Thoracic aorta (tissue), 2 donors: ENCODE data around the gene POU2F1. TPM values are rescaled to one million over a fixed set of nuclear protein-coding genes. Genes with fewer than 3 reads are reported as not detected.

ENCODE experiments used
- ATAC-seq: fragments of 150-250 bp; one replicate; pipeline ENCODE4 v1.8.0; 2017; ENCODE audit warnings: low read depth; ENCODE audit not compliant: insufficient number of reproducible peaks, low FRiP score
- DNase-seq: peaks from one replicate; pipeline ENCODE4 v3.0.0-alpha.2; 2020; ENCODE audit warnings: low spot score
- H3K27ac ChIP-seq, 2 donors: fragments of 200-600 bp; sonication (generic); 1 replicate in 1 of 2; 2 replicates in 1 of 2; pipeline ENCODE4 v1.5.1; 2016; ENCODE audit warnings: mild to moderate bottlenecking in 2 of 2, moderate library complexity in 2 of 2
- H3K27me3 ChIP-seq: fragments of 200-600 bp; sonication (generic); replicated peaks from 2 replicates; pipeline ENCODE4 v1.6.0; 2016; ENCODE audit warnings: mild to moderate bottlenecking; ENCODE audit not compliant: insufficient read depth
- H3K36me3 ChIP-seq: fragments of 200-600 bp; sonication (generic); one replicate; pipeline ENCODE4 v1.5.1; 2016
- H3K4me1 ChIP-seq, 2 donors: fragments of 200-600 bp; sonication (generic); 1 replicate in 1 of 2; 2 replicates in 1 of 2; pipeline versions ENCODE4 v1.5.1 to v1.6.0; 2016; ENCODE audit warnings: low read depth in 2 of 2, mild to moderate bottlenecking in 1 of 2; ENCODE audit not compliant: control insufficient read depth in 1 of 2
- H3K4me3 ChIP-seq: fragments of 200-600 bp; sonication (generic); 2 replicates; pipeline ENCODE4 v1.5.1; 2016; ENCODE audit warnings: mild to moderate bottlenecking
- H3K9me3 ChIP-seq: fragments of 200-600 bp; sonication (generic); 2 replicates; pipeline ENCODE4 v1.5.1; 2016
- CTCF ChIP-seq: fragments of 200-600 bp; sonication (generic); IDR thresholded peaks from one replicate; pipeline ENCODE4 v1.5.1; 2019; ENCODE audit warnings: antibody characterized with exemption
- total RNA-seq, 2 donors: library from RNA; depleted of rRNA; stranded (reverse); fragments of >200 nt; gene quantifications; one replicate each; pipeline versions ENCODE4 v1.1.0 to v1.2.3, GENCODE V29; 2016

The POU2F1 gene
- total RNA-seq, 2 donors from 2014 or later, result 15.3 to 25.5 TPM

- no peak for ATAC-seq
Observed at GRCh38 chr1:167373986-167374385, 153.3 kb downstream of the POU2F1 start.

GRCh38 chr1:167375949-167376348, 155.3 kb downstream of the POU2F1 start:
- DNase-seq (no peak), ATAC-seq (no peak)
- Histone ChIP-seq H3K27ac (no peak overlapping the region), H3K36me3 (no peaks in the 10 kb centered on the region), H3K4me1 (no peaks in the 10 kb centered on the region), H3K27me3 (no peaks in the 10 kb centered on the region), H3K9me3 (no peaks in the 10 kb centered on the region), H3K4me3 (no peak overlapping the region)
- TF ChIP-seq CTCF, result no peak

More at GRCh38 chr1:167373986-167374385, 153.3 kb downstream of the POU2F1 start:
- Histone ChIP-seq H3K9me3 (no peaks in the 10 kb centered on the region), H3K4me3 (no peak overlapping the region), H3K36me3 (no peaks in the 10 kb centered on the region), H3K4me1 (no peaks in the 10 kb centered on the region), H3K27ac (no peak overlapping the region), H3K27me3 (no peaks in the 10 kb centered on the region)
- no peak for TF ChIP-seq CTCF
- DNase-seq, result no peak

- no peaks in the 10 kb centered on the region for H3K36me3 ChIP-seq
- ATAC-seq (no peak), DNase-seq (no peak)
- TF ChIP-seq CTCF, result no peak
- H3K4me1 ChIP-seq, result no peaks in the 10 kb centered on the region
- H3K9me3 ChIP-seq, result no peaks in the 10 kb centered on the region
- H3K27me3 ChIP-seq, result no peaks in the 10 kb centered on the region
- no peak overlapping the region for H3K27ac ChIP-seq
- H3K4me3 ChIP-seq, result no peak overlapping the region
Observed at GRCh38 chr1:167387251-167387910, 166.7 kb downstream of the POU2F1 start.

- DNase-seq, result no peak
- no peak overlapping the region for H3K27ac ChIP-seq
- no peak for ATAC-seq
- H3K4me1 ChIP-seq, result no peaks in the 10 kb centered on the region
- no peak for TF ChIP-seq CTCF
- no peak overlapping the region for H3K4me3 ChIP-seq
- no peaks in the 10 kb centered on the region for H3K36me3 ChIP-seq
- no peaks in the 10 kb centered on the region for H3K9me3 ChIP-seq
- no peaks in the 10 kb centered on the region for H3K27me3 ChIP-seq
Observed at GRCh38 chr1:167388976-167389375, 168.3 kb downstream of the POU2F1 start.

GRCh38 chr1:167392200-167392696, 171.6 kb downstream of the POU2F1 start:
- DNase-seq (no peak), ATAC-seq (no peak)
- H3K4me1 ChIP-seq, result no peaks in the 10 kb centered on the region
- no peak overlapping the region for H3K4me3 ChIP-seq
- no peak overlapping the region for H3K27ac ChIP-seq
- H3K27me3 ChIP-seq, result no peaks in the 10 kb centered on the region
- H3K36me3 ChIP-seq, result peaks cover 13% of the 10 kb centered on the region
- no peaks in the 10 kb centered on the region for H3K9me3 ChIP-seq
- TF ChIP-seq CTCF, result no peak
